Neural cell (in vitro differentiated cells): Measurements from ENCODE around the gene ACOXL. TPM values are rescaled to one million over a fixed set of nuclear protein-coding genes. Genes with fewer than 3 reads are reported as not detected.

Source experiments
- H2AFZ ChIP-seq: fragments of 200-600, 300-800 bp; sonication (generic), shearing (Covaris generic); 2 replicates; pipeline ENCODE4 v1.6.0; 2014; ENCODE audit warnings: low read depth, mild to moderate bottlenecking, antibody characterized with exemption, low read length, moderate library complexity
- H3F3A ChIP-seq: fragments of 200-600 bp; shearing (Covaris generic); 2 replicates; pipeline ENCODE4 v1.6.1; 2016; ENCODE audit warnings: mild to moderate bottlenecking, moderate library complexity, mixed read lengths, antibody characterized with exemption, low read length; ENCODE audit not compliant: insufficient read depth, poor library complexity, severe bottlenecking
- H3K27ac ChIP-seq: fragments of 200-600, 300-800 bp; sonication (generic), shearing (Covaris generic); 2 replicates; pipeline ENCODE4 v1.5.1; 2014; ENCODE audit warnings: mild to moderate bottlenecking, low read length, moderate library complexity
- H3K27me3 ChIP-seq: fragments of 300-800, 200-600 bp; sonication (generic), shearing (Covaris generic); 2 replicates; pipeline ENCODE4 v1.6.0; 2014; ENCODE audit warnings: mild to moderate bottlenecking, low read depth, low read length, moderate library complexity; ENCODE audit not compliant: insufficient read depth
- H3K36me3 ChIP-seq: fragments of 300-800, 200-600 bp; sonication (generic), shearing (Covaris generic); 2 replicates; pipeline ENCODE4 v1.5.1; 2014; ENCODE audit warnings: mild to moderate bottlenecking, antibody characterized with exemption, low read length, moderate library complexity; ENCODE audit not compliant: insufficient read depth
- H3K4me2 ChIP-seq: fragments of 300-800, 200-600 bp; sonication (generic), shearing (Covaris generic); 2 replicates; pipeline ENCODE4 v1.6.0; 2014; ENCODE audit warnings: mild to moderate bottlenecking, low read length
- H3K4me3 ChIP-seq: fragments of 300-800, 200-600 bp; sonication (generic), shearing (Covaris generic); 2 replicates; pipeline ENCODE4 v1.5.1; 2014; ENCODE audit warnings: mild to moderate bottlenecking, low read length, moderate library complexity
- H3K79me2 ChIP-seq: fragments of 200-600 bp; shearing (Covaris generic); replicated peaks from 2 replicates; pipeline ENCODE4 v1.6.0; 2014; ENCODE audit warnings: mild to moderate bottlenecking, low read length, moderate library complexity; ENCODE audit not compliant: insufficient read depth
- H3K9ac ChIP-seq: fragments of 300-800, 200-600 bp; sonication (generic), shearing (Covaris generic); 2 replicates; pipeline ENCODE4 v1.6.1; 2016; ENCODE audit warnings: mild to moderate bottlenecking, low read length, mixed read lengths
- H3K9me2 ChIP-seq: fragments of 200-600 bp; shearing (Covaris generic); 2 replicates; pipeline ENCODE4 v1.6.1; 2016; ENCODE audit warnings: mild to moderate bottlenecking, low read length, mixed read lengths; ENCODE audit not compliant: insufficient read depth
- H3K9me3 ChIP-seq: fragments of 200-600, 300-800 bp; sonication (generic), shearing (Covaris generic); 2 replicates; pipeline ENCODE4 v1.6.1; 2016; ENCODE audit warnings: mild to moderate bottlenecking, mixed run types, low read length, moderate library complexity, mixed read lengths
- H4K20me1 ChIP-seq: fragments of 200-600 bp; shearing (Covaris generic); 2 replicates; pipeline ENCODE4 v1.6.1; 2016; ENCODE audit warnings: mild to moderate bottlenecking, mixed run types; ENCODE audit not compliant: insufficient read depth
- CTCF ChIP-seq: fragments of 450-650 bp; IDR thresholded peaks from 2 replicates; pipeline ENCODE4 v1.5.1; 2014; ENCODE audit warnings: antibody characterized with exemption, mild to moderate bottlenecking, moderate library complexity; ENCODE audit not compliant: poor library complexity, severe bottlenecking
- EP300 ChIP-seq: fragments of 450-650 bp; conservative IDR thresholded peaks from 2 replicates; pipeline ENCODE4 v1.6.1; 2014; ENCODE audit warnings: antibody characterized with exemption, mild to moderate bottlenecking, moderate library complexity; ENCODE audit not compliant: poor library complexity, severe bottlenecking
- EZH2 ChIP-seq: fragments of 200-600, 300-800 bp; shearing (Covaris generic), sonication (generic); IDR thresholded peaks from 2 replicates; pipeline ENCODE4 v1.6.1; 2014; ENCODE audit warnings: antibody characterized with exemption, low read length, borderline replicate concordance, mild to moderate bottlenecking; ENCODE audit not compliant: insufficient read depth, poor library complexity, severe bottlenecking
- MXI1 ChIP-seq: fragments of 450-650 bp; conservative IDR thresholded peaks from 2 replicates; pipeline ENCODE4 v1.6.1; 2014; ENCODE audit warnings: antibody characterized with exemption, mild to moderate bottlenecking; ENCODE audit not compliant: poor library complexity, severe bottlenecking
- POLR2AphosphoS5 ChIP-seq: IDR thresholded peaks from 2 replicates; pipeline ENCODE4 v1.6.1; 2012
- RAD21 ChIP-seq: fragments of 450-650 bp; conservative IDR thresholded peaks from 2 replicates; pipeline ENCODE4 v1.6.1; 2014; ENCODE audit warnings: antibody characterized with exemption, mild to moderate bottlenecking, moderate library complexity
- REST ChIP-seq: IDR thresholded peaks from 2 replicates; pipeline ENCODE4 v1.6.1; 2012; ENCODE audit warnings: borderline replicate concordance
- SMC3 ChIP-seq: fragments of 450-650 bp; conservative IDR thresholded peaks from 2 replicates; pipeline ENCODE4 v1.6.1; 2014; ENCODE audit warnings: antibody characterized with exemption, mild to moderate bottlenecking, moderate library complexity; ENCODE audit not compliant: poor library complexity
- TAF1 ChIP-seq: IDR thresholded peaks from 2 replicates; pipeline ENCODE4 v1.6.1; 2012; ENCODE audit warnings: low read depth
- polyA plus RNA-seq: library from polyadenylated mRNA; depleted of rRNA; stranded (reverse); fragments of >200 nt; gene quantifications from 2 replicates; pipeline ENCODE4 v1.2.3, GENCODE V29; 2014

ACOXL gene
- polyA plus RNA-seq, 1 donor from 2014 or later, result not detected

- Histone ChIP-seq H3K4me2 (no peak overlapping the region), H4K20me1 (no peaks in the 10 kb centered on the region), H3K4me3 (no peak overlapping the region), H3K27me3 (no peaks in the 10 kb centered on the region), H3K36me3 (no peaks in the 10 kb centered on the region), H3K9ac (no peak overlapping the region), H3K9me2 (no peaks in the 10 kb centered on the region), H2AFZ (no peak overlapping the region), H3K27ac (no peak overlapping the region), H3F3A (no peaks in the 10 kb centered on the region), H3K9me3 (peaks cover 3% of the 10 kb centered on the region), H3K79me2 (no peaks in the 10 kb centered on the region)
- TF ChIP-seq TAF1 (no peak), EZH2 (no peak), POLR2AphosphoS5 (no peak), REST (no peak), EP300 (no peak), CTCF (no peak), RAD21 (no peak), SMC3 (no peak), MXI1 (no peak)
These were observed 275.6 kb downstream of the ACOXL start for GRCh38 chr2:111007757-111008688.

GRCh38 chr2:111011218-111011617 is 278.8 kb downstream of the ACOXL start:
- Histone ChIP-seq H3K27ac (no peak overlapping the region), H3K4me2 (no peak overlapping the region), H3K79me2 (no peaks in the 10 kb centered on the region), H3K4me3 (no peak overlapping the region), H4K20me1 (no peaks in the 10 kb centered on the region), H3K36me3 (no peaks in the 10 kb centered on the region), H3K9me3 (peaks cover 3% of the 10 kb centered on the region), H3K9me2 (no peaks in the 10 kb centered on the region), H3K9ac (no peak overlapping the region), H3F3A (no peaks in the 10 kb centered on the region), H2AFZ (no peak overlapping the region), H3K27me3 (no peaks in the 10 kb centered on the region)
- TF ChIP-seq CTCF, result no peak
